ENCODE results near the gene KRT20. TPM values are rescaled to one million over a fixed set of nuclear protein-coding genes. Genes with fewer than 3 reads are reported as not detected.

The KRT20 gene
- polyA plus RNA-seq (2011; rRNA removed) (0.28 and 0.34 TPM in 2 replicates), polyA plus RNA-seq (2017; fragmentation: RNase III; extraction: RNeasy Plus Mini Kit Qiagen cat#74134 plus additional on column Dnase treatment) (not detected in 3 replicates), polyA minus RNA-seq (2011; rRNA and poly(A)+ RNA removed) (not detected in 2 replicates)
- polyA plus RNA-seq (2012; cell fraction: cytosol; rRNA removed) = 0.01 TPM in 1 of 2 replicates, not detected in the other
- polyA plus RNA-seq (2012; cell fraction: nucleus; rRNA removed) = 0.04 and 0.06 TPM in 2 replicates

- CTCF ChIA-PET = interaction anchor here (0.9 to 6.0 kb wide), 16 partner anchors 9 to 778 kb away, joined by 3 to 35 read pairs (median 6); partner anchors contain the start of genes KRT12 and KRT19
- peak in 1 of 2 experiments; percentile 64 for DNase-seq (ENCODE audit: low read depth in 1 of 2, low spot score in 1 of 2)
- Histone ChIP-seq H3K4me2 (no peak within 1 kb of the TSS), H3K4me1 (peaks cover 15% of the 10 kb centered on the region), H3K9me3 (no peaks in the 10 kb centered on the region), H3K4me3 (no peak within 1 kb of the TSS), H3K27ac (peak within 1 kb of the TSS in 1 of 2 experiments; percentile 31; a peak in 1 of 6 replicates)
- no peak for TF ChIP-seq TP53 (CRISPR knock-in tag; IDR thresholded peaks at IDR 0.05)
- TF ChIP-seq, protein P1, sequence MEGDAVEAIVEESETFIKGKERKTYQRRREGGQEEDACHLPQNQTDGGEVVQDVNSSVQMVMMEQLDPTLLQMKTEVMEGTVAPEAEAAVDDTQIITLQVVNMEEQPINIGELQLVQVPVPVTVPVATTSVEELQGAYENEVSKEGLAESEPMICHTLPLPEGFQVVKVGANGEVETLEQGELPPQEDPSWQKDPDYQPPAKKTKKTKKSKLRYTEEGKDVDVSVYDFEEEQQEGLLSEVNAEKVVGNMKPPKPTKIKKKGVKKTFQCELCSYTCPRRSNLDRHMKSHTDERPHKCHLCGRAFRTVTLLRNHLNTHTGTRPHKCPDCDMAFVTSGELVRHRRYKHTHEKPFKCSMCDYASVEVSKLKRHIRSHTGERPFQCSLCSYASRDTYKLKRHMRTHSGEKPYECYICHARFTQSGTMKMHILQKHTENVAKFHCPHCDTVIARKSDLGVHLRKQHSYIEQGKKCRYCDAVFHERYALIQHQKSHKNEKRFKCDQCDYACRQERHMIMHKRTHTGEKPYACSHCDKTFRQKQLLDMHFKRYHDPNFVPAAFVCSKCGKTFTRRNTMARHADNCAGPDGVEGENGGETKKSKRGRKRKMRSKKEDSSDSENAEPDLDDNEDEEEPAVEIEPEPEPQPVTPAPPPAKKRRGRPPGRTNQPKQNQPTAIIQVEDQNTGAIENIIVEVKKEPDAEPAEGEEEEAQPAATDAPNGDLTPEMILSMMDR (IDR thresholded peaks at IDR 0.05) = 0 out of 3 replicates have a peak, but pooled peaks have one; percentile 17
- TF ChIP-seq, protein P2, sequence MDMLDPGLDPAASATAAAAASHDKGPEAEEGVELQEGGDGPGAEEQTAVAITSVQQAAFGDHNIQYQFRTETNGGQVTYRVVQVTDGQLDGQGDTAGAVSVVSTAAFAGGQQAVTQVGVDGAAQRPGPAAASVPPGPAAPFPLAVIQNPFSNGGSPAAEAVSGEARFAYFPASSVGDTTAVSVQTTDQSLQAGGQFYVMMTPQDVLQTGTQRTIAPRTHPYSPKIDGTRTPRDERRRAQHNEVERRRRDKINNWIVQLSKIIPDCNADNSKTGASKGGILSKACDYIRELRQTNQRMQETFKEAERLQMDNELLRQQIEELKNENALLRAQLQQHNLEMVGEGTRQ (IDR thresholded peaks at IDR 0.05) = no peak
- no peak for TF ChIP-seq EP300 (IDR thresholded peaks at IDR 0.05)
- peak; percentile 62 to 79; a peak in 4 of 6 replicates for ATAC-seq
- WGBS (ENCODE audit: missing lambda C conversion rate) = 91% methylated on average over 23 of the region's 23 CpGs
- FAIRE-seq = no peak
- POLR2A ChIA-PET = no interaction called here
Measured at GRCh38 chr17:40884708-40885512, at the start of gene KRT20. Gene KRT20 (minus strand): TSS chr17:40885242. CDS start chr17:40885185, 57 bp downstream.

DNA sequence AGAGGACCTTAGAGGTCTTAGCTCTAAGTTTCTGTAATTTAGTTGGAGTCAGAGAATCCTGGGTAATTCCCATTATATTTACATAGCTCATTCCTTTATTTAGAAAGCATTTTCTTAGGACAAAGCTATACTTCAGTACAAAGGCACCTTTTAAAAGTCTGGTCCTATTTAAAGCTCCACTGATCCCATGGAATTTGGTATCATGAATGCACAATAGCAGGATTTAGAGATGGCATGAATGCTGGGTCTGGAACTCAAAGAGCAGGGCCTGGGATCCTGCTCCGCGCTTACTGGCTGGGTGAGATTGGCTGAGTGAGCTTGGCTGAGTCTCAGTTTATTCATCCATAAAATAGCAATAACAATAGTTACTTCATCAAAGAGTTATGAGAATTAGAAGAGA is 47.6 kb upstream of the KRT20 start:
- H3K4me2 ChIP-seq = no peak overlapping the region
- FAIRE-seq = peak; percentile 56
- TF ChIP-seq TP53 (CRISPR knock-in tag; IDR thresholded peaks at IDR 0.05) (no peak), HDAC2 (IDR thresholded peaks at IDR 0.05) (no peak), FOXS1 (CRISPR knock-in tag; IDR thresholded peaks at IDR 0.05) (no peak), ZSCAN20 (CRISPR knock-in tag; IDR thresholded peaks at IDR 0.05) (no peak), CHD4 (IDR thresholded peaks at IDR 0.05; ENCODE audit: borderline replicate concordance) (no peak), MYC (IDR thresholded peaks at IDR 0.05; ENCODE audit: borderline replicate concordance, low read length) (no peak), KDM5A (IDR thresholded peaks at IDR 0.05) (no peak), ATOH8 (CRISPR knock-in tag; IDR thresholded peaks at IDR 0.05; ENCODE audit: low read depth) (no peak), E2F6 (IDR thresholded peaks at IDR 0.05; ENCODE audit: borderline replicate concordance, low read depth) (no peak), NPAS2 (CRISPR knock-in tag; IDR thresholded peaks at IDR 0.05; ENCODE audit: borderline replicate concordance) (no peak), HOXA7 (CRISPR knock-in tag; IDR thresholded peaks at IDR 0.05) (no peak), FOSB (CRISPR knock-in tag; IDR thresholded peaks at IDR 0.05) (no peak), EHF (CRISPR knock-in tag; IDR thresholded peaks at IDR 0.05) (no peak), MAFK (IDR thresholded peaks at IDR 0.05; ENCODE audit: partially characterized antibody) (no peak), JUN (IDR thresholded peaks at IDR 0.05) (no peak), NFE2L2 (conservative IDR thresholded peaks at IDR 0.05; ENCODE audit: low read length) (no peak), EHMT2 (IDR thresholded peaks at IDR 0.05; ENCODE audit: low read depth) (no peak), GATA3 (IDR thresholded peaks at IDR 0.05; ENCODE audit: borderline replicate concordance) (no peak)
- TF ChIP-seq, protein P3, sequence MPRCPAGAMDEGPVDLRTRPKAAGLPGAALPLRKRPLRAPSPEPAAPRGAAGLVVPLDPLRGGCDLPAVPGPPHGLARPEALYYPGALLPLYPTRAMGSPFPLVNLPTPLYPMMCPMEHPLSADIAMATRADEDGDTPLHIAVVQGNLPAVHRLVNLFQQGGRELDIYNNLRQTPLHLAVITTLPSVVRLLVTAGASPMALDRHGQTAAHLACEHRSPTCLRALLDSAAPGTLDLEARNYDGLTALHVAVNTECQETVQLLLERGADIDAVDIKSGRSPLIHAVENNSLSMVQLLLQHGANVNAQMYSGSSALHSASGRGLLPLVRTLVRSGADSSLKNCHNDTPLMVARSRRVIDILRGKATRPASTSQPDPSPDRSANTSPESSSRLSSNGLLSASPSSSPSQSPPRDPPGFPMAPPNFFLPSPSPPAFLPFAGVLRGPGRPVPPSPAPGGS (IDR thresholded peaks at IDR 0.05) = no peak
- TF ChIP-seq, protein P4, sequence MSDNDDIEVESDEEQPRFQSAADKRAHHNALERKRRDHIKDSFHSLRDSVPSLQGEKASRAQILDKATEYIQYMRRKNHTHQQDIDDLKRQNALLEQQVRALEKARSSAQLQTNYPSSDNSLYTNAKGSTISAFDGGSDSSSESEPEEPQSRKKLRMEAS (IDR thresholded peaks at IDR 0.05) = no peak
- WGBS (ENCODE audit: missing lambda C conversion rate) = 61% methylated on average over 2 of the region's 2 CpGs
- no peak overlapping the region for H3K4me3 ChIP-seq
- no peaks in the 10 kb centered on the region for H3K9me3 ChIP-seq
- H3K27ac ChIP-seq = no peak overlapping the region
- POLR2A ChIA-PET = no interaction called here
- H3K4me1 ChIP-seq = no peaks in the 10 kb centered on the region
- CTCF ChIA-PET = interaction anchor here (0.9 to 1.8 kb wide), 7 partner anchors 8 to 730 kb away, joined by 3 to 7 read pairs (median 6); no protein-coding TSS in a partner anchor
- DNase-seq (ENCODE audit: low read depth in 1 of 2, low spot score in 1 of 2) = no peak
- no peak for ATAC-seq
